ENCODE results near the gene USP31.
"Not testable (repeated sequence)": the region's sequence is repeated elsewhere in the genome, so short reads cannot be mapped to it uniquely, and the experiment has no call there.

The USP31 gene

DNA sequence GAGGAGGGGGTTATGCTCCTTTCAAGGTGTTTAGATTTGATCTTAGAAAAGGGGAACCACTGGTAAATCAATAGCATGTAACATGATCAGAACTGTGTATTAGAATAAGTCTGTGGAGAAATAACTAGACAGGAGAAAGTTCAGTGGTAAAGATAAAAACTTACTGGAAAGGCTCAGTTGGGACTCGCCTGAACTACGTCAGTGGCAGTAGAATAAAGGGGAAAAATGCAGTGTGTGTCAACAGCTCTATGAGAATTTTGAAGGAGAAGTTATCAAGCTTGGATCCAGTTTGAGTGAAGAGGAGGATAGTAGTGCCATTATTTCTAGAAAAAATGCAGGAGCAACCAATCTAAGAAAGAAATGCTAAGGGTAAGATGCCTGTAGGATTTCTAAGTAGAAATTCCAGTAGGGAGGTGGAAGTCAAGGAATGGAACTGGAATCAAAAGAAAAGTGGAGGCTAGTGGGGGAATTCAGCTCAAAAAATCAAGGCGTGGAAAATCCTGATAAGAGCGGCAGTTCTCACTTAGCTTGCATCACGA, 48.2 kb downstream of the USP31 start:
- in situ Hi-C loops (cut with MboI; ENCODE audit: low sequenced_read_pairs): no loop called here

DNA sequence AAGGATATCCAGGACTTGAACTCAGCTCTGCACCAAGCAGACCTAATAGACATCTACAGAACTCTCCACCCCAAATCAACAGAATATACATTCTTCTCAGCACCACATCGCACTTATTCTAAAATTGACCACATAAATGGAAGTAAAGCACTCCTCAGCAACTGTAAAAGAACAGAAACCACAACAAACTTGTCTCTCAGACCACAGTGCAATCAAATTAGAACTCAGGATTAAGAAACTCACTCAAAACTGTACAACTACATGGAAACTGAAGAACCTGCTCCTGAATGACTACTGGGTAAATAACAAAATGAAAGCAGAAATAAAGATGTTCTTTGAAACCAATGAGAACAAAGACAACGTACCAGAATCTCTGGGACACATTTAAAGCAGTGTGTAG, 52.8 kb downstream of the USP31 start:
- in situ Hi-C loops (cut with MboI; ENCODE audit: low sequenced_read_pairs): not testable (repeated sequence)

DNA sequence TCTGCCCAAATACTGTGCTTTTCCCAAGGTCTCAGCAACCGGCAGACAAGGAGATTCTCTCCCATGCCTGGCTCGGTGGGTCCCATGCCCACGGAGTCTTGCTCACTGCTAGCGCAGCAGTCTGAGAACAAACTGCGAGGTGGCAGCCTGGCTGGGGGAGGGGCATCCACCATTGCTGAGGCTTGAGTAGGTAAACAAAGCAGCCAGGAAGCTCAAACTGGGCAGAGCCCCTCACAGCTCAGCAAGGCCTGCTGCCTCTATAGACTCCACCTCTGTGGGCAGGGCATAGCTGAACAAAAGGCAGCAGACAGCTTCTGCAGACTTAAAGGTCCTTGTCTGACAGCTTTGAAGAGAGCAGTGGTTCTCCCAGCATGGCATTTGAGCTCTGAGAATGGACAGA, 55.1 kb downstream of the USP31 start:
- in situ Hi-C loops (cut with MboI; ENCODE audit: low sequenced_read_pairs): not testable (repeated sequence)

DNA sequence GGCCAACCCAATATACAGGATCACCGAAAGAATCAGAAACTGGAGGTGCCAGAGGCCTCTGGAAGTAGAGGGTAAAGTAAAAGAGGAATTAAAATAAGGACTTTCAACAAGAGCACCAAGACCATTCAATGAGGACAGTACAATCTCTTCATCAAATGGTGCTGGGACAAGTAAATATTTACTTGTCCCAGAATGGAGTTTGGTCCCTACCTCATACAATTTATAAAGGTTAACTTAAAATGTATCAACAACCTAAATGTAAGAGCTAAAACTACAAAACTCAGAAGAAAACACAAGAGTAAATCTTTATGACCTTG, 56.5 kb downstream of the USP31 start:
- in situ Hi-C loops (cut with MboI; ENCODE audit: low sequenced_read_pairs): no loop called here

DNA sequence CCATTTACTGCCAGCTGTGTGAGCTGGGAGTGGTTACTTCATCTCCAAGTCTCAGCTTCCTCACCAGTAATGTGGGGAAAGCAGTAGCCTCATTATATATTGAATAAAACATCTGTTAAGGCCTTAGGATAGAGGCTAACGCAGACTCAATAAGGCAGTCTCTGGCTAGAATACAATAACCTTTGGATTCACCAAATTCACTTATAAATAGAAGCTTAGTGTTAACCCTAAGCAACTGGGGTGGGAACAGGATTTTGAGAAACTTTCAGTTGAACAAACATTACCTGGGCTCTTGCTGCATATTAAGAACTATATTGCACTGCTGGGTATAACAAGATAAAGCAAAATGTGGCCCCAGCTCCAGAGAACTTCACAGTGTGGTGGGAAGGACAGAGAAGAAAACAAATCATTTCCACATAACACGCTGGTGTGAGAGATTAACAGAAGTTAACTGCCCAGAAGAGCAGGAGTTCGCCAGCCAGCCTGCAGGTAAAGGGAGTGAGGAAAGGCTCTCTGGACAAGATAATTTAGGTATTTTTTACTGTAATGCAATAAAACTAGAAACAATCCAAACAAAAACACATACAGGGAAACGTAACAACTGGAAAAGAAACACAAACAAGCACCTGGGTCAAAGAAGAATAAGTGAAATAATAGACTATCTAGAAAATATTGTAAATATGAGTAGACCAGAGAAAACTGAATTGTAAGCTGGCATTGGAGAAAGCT, 57.0 kb downstream of the USP31 start:
- in situ Hi-C loops (cut with MboI; ENCODE audit: low sequenced_read_pairs): no loop called here

DNA sequence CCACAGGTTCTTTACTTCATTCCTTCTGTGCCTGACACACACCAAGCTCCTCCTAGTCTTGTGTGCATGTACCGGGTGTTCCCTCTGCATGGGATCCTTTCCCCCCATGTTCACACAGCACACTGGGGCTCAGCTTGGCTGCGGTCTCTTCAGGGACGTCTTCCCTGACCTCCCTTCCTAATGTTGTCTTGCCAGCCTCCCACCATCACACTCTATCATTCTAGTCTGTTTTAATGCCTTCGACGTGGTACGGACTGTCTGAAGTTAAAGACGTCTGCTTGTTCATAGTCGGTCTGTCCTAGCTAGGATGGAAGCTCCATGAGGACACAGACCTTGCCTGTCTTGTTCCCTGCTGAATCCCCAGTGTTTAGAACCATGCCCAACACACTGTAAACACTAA, 60.1 kb downstream of the USP31 start:
- in situ Hi-C loops (cut with MboI; ENCODE audit: low sequenced_read_pairs): no loop called here

DNA sequence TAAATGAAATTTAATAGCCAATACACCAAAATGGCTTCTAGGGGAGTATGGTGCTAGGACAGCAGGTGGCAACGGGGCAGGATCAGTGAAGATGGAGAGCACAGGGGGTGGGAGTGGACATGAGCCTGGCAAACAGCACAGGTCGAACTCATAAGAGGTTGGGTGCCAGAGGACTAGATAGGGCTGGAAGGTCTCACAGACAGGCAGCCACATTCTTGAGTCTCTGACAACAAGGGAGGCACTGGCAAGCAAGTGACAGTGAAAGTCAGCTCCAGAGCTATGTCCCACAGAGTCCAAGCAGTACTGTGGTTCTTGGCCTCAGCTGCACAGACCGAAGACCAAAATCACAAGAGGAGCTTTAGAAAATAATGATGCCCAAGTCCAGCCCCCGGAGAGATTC, 61.2 kb downstream of the USP31 start:
- in situ Hi-C loops (cut with MboI; ENCODE audit: low sequenced_read_pairs): no loop called here

DNA sequence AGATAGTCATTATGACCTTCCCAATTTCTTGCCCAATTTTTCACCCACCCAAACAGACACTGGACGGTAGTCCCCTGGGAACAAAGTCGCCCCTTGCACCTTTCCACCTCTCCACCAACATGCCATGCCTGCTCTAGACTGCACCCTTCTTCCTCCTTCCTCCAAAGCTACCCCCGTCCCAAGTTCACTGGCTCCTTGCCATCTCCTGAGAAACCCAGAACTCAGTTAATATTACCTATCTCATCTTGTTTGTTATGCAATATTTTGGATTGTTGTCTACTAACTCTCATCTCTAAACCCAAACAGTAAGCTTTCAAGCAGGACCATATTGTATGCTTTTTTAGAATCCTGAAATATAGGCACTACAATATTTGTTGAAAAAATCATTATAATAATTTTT, 63.3 kb downstream of the USP31 start:
- in situ Hi-C loops (cut with MboI; ENCODE audit: low sequenced_read_pairs): no loop called here

DNA sequence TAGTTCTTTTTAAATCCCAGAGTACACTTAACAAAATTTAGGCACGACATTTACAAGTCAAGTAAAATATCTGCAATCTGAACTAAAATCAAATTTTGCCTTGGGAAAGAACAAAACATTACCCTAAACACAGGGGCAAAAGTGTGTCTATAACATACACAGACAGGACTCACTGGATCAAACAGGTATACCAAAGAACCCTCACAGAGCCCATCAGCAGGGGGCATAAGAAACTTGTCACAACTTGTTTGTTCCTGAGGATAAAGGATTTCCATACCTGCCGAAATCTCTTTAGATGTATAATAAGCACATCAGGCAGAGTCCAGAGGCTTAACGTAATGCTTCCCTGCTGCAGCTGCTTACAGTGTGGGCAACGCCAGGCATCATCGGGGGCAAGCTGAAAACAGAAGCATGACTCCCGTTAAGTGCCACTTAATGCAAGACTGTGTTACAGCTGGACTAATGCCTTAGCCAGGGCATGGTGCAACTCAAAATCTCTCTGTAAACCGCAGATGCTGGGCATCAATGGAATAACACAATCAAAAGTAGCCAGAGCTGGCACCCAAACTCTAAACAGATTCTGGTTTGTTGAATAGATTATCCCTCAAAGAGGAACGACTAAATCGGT, 67.0 kb downstream of the USP31 start:
- in situ Hi-C loops (cut with MboI; ENCODE audit: low sequenced_read_pairs): no loop called here

DNA sequence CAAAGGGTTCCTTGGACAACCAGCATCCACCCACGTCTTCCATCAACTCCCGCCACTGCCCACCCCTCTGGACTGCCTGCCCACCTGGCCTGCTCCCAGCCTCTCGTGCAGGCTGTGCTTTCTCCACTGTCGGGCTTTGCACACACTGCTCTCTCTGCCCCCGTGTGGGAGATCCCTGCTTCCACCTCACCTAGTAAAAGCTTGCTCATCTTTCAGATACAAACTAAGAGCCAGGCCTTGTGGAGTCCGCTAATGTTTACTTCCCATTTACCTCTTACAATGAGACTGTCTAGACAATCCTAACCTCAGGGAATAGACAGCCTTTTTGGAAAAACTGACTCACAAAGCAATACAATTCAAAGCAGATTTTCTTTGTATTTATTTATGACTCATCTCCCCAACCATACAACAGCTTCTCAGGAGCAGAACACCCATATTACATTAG, 67.6 kb downstream of the USP31 start:
- in situ Hi-C loops (cut with MboI; ENCODE audit: low sequenced_read_pairs): no loop called here

DNA sequence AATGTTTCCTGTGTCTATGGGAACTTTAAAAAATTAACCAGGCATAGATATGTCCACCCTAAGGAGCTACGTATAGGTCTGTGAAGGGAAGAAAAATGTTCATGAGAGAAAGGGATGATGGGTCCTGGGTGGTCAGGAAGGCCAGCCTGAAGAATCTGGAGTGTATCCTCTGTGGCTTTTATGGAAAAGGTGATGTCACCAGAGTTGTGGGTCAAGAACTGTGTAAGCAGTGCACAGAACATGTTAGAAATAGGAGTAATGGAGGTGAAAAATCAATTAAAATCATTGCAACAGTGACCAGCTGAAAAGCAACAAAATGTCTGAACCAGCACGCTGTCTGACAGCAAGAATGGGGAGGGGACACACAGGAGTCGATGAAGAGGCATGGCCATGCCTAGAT, 68.5 kb downstream of the USP31 start:
- in situ Hi-C loops (cut with MboI; ENCODE audit: low sequenced_read_pairs): no loop called here

DNA sequence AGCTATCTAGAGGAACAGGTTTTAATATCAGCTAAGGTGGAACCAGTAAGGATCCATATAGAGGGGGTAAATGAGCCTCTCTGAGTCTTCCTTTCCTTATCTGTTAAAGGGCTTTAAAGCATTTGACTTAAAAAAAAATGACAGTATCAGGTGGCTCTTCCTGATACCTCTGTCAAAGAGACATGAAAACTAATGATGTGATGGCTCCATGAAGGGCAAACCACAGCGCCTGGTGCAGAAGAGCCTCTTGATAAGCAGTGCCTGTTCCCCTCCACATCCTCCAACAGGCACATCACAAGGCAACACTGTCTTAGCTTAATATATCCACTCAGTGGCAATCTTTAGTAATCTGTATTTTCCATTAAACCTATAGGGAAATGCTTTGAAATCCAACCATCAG, 68.9 kb downstream of the USP31 start:
- in situ Hi-C loops (cut with MboI; ENCODE audit: low sequenced_read_pairs): no loop called here

DNA sequence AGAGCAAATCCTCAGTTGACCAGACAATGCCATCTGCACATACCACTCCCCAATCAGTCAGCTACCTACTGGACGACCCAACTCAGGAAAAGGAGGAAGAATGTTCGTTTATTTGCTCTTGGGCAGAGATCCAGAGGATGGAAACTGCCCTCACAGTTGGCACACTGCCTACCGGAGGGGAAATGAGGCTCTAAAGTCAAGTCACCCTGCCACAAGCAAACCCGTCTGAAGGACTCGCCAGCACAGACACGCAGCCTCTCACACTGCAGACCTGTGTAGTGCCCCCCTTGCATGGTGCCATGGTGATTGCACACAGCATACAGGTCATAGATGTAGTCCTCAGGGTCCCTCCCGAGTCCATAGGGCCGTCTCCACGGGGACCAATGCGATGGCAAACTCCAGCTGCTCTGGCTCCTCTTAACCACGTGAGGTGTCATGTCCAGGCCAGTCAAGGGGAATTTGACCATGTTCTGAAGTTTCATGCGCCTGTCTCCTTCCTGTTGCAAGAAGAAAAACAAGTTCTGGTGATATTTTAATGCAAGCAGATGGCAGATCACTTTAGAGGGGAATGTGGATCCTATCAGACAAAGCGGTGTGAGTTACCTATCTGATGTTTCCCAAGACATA, 69.5 kb downstream of the USP31 start:
- in situ Hi-C loops (cut with MboI; ENCODE audit: low sequenced_read_pairs): no loop called here

DNA sequence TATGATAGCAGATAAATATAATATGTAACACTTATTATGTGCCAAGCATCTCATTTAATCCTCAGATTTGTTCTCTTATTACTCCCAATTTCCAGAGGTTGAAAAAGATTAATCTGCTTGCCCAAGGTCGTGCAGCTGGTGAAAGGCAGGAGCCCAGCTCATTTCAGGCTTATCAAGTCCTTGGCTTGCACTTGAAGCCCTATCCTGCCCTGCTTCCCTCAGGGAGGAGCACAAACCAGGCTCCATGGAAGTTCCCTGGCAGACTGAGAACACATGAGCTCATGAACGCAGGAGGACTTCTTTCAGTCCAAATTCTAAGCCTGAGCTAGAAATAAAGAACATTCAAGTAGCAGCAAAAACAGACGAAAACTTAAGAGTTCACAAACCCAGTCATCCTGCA, 74.8 kb downstream of the USP31 start:
- in situ Hi-C loops (cut with MboI; ENCODE audit: low sequenced_read_pairs): no loop called here

DNA sequence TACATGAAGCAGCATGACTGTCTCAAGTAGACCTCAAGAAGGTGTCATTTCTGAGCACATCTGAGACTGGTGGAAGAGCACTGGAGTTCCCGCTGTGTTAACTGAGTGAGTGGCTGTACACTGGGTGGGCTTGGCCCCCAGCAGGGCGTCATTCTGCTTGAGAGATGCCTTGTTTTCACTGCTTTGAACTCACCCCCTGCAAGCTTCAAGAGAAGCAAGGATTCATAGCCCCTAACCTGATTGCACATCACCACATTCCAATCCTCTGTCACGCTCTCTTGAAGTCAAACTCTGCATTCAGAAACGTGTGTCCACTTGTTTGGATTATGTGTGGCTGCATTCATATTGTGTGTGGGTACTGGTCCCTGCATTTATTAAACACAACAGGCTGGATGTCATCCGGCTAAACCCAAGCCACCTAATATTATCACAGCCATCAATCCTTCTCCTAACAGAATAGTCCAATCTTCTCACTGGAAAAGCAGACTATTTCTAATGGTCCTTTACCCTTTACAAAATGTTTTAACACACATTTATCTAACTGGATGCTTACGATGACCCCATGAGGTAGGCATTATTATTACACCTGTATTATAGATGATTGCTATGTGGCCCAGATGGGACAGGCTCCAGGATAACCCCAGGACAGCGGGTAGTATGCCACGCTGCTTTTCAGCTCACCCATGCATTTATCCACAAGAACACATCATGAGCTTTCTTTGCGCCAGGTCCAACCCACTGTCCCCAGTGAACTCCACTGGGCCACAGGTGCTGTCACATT, 76.3 kb downstream of the USP31 start:
- in situ Hi-C loops (cut with MboI; ENCODE audit: low sequenced_read_pairs): no loop called here

DNA sequence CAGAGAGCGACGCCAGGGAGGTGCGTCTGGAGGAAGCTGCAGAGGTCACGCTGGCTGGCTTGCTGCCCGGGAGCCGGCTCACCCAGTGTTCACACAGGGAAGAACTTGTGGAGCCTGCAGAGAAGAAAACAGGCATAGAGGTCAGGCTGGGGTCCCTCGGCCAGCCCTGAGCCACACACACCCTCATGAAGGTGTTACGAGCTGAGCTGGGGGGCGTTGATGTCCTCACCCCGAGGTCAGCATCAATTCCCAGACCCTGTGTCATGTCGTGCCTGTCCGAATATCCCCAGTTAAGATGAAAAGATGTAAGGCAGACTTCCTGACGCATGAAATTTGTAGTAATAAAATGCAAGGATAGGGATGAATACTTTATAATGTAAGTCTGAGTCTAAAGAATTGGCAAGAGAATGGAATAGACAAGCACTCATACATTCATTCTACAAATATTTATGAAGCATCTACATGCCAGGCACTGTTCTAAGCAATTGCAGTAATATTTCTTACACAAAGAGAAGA, 77.1 kb downstream of the USP31 start:
- in situ Hi-C loops (cut with MboI; ENCODE audit: low sequenced_read_pairs): no loop called here

DNA sequence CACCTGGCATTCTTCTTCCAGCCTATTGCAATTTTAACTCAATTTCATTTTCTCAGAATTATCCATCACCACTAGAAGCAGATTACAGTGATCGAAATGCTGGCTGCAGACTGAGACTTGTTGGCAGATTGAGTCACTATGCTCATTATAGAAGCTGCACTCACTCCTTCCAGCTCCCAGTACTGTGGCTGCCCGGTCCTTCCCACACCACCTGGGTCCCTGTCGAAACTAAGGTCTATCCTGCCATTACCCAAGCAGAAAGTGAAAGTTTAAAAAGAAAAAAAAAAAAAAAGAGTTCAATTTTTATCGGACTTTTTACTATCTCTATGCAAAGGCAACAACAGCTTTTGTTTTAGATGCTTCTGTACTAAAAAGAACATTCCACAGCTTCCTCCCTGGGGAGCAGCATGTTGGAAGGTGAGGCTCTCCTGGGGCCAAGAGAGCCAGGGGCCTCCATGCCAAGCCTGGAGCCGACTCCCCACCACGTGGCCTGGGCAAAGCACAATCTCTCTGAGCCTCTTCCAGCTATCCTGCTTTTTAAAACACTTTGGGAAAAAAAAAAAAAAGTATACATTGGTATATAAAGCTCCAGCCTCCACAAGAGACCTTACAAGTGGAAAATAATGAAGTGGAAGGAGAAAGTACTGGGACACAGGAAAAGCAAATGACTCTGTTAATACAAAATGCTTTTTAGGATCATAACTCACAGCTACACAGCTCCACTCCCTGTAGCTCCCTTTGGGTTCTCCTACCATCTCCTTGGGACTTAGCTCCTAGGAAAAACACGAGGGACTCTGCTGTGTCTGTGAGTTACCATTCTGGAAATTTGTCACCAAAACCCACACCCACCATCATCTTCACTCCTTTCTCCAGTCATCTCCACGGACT, 77.8 kb downstream of the USP31 start:
- in situ Hi-C loops (cut with MboI; ENCODE audit: low sequenced_read_pairs): no loop called here

DNA sequence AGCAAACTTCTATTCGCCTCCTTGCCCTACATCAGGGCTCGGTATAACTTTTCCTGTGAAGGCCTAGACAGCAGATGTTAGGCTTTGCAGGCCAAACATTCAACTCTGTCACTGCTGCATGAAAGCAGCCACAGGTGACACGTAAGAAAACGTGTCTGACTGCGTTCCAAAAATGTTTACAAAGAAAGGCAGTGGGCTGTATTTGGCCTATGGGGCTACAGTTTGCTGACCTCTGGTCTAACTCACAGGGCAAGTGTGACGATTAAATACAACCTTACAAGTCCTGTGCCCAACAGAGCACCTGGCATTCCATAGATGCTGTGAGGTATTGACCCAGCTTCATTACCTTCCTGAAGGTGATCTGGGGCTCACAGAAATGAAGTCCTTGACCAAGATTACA, 79.4 kb downstream of the USP31 start:
- in situ Hi-C loops (cut with MboI; ENCODE audit: low sequenced_read_pairs): no loop called here

DNA sequence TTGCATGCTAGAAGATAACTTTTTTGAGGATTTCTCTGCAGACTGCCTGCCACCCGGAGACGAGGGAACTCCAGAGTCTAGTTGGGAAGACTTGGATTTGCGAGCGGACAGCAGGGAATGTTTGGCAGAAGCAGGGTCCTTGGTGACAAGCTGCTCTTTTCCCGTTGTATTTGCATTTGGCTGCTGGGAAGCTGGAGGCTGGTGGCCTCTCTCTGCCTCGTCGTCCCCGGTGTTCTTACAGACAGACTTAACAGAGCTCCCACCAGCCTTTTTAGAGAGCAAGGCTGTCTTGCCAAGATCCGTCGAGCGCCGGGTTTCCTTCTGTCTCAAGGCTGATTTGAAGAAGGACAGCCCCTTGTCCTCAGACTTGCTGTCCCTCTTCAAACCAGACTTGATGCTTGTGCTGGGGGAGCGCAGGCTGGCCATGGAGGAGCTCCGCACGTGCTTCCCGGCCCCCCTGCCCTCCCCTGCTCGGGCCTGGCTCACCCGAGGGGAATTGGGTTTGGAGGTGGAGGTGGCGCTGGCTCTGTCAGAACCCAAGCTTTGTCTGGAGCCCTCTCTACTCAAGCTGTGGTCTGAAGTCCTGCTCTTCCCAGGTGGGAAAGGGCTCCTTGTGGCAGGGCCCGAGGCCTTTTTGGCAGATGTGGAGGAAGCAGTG, 81.0 kb downstream of the USP31 start:
- in situ Hi-C loops (cut with MboI; ENCODE audit: low sequenced_read_pairs): no loop called here

DNA sequence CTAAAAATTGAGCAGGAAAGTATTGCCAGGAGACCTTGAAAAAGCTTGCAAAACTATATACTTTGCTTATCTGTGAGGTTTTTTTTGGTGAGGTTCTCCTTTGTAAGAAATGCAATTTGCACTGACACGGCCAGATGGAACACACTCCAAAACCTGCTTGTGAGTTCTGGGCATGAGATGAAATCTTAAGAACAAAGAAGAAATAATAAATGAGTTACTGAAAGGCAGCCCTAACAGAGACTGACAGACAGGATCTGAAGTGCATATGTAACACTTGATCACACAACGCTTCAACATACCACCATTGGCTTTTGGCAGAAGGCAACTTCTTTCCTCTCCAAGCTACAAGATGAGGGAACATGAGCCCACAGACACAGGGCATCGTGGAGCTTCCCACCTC, 82.6 kb downstream of the USP31 start:
- in situ Hi-C loops (cut with MboI; ENCODE audit: low sequenced_read_pairs): no loop called here
